Skeletal muscle satellite cell (primary cell): ENCODE results near the gene ASGR2.
"Not testable (repeated sequence)": the region's sequence is repeated elsewhere in the genome, so short reads cannot be mapped to it uniquely, and the experiment has no call there.

Experiments used
- H3K27me3 ChIP-seq: 2 replicates; pipeline ENCODE4 v1.7.0; 2013; ENCODE audit warnings: low read length; ENCODE audit not compliant: control insufficient read depth, insufficient read depth
- H3K36me3 ChIP-seq: 2 replicates; pipeline ENCODE4 v1.7.0; 2013; ENCODE audit warnings: mild to moderate bottlenecking, control low read depth, low read length; ENCODE audit not compliant: insufficient read depth
- H3K4me1 ChIP-seq: 2 replicates; pipeline ENCODE4 v1.7.0; 2013; ENCODE audit warnings: low read length; ENCODE audit not compliant: control insufficient read depth, insufficient read depth
- H3K4me2 ChIP-seq: 2 replicates; pipeline ENCODE4 v1.7.0; 2013; ENCODE audit warnings: mild to moderate bottlenecking, low read length
- H3K4me3 ChIP-seq: 2 replicates; pipeline ENCODE4 v1.7.0; 2013; ENCODE audit warnings: low read length
- H3K9ac ChIP-seq: 2 replicates; pipeline ENCODE4 v1.7.0; 2013; ENCODE audit warnings: mild to moderate bottlenecking, low read depth, low read length, moderate library complexity
- H3K9me3 ChIP-seq: replicated peaks from 2 replicates; pipeline ENCODE4 v1.7.0; 2013; ENCODE audit warnings: mild to moderate bottlenecking, control low read depth, low read length

The ASGR2 gene

GRCh38 chr17:7136266-7136877, 21.8 kb upstream of the ASGR2 start:
- Histone ChIP-seq H3K4me3 (no peak overlapping the region), H3K27me3 (peaks cover 56% of the 10 kb centered on the region), H3K36me3 (no peaks in the 10 kb centered on the region), H3K4me1 (no peaks in the 10 kb centered on the region), H3K9ac (no peak overlapping the region), H3K9me3 (no peaks in the 10 kb centered on the region), H3K4me2 (peak overlapping the region; percentile 60)

- Histone ChIP-seq H3K4me3 (no peak overlapping the region), H3K4me1 (no peaks in the 10 kb centered on the region), H3K36me3 (no peaks in the 10 kb centered on the region), H3K27me3 (peaks cover 51% of the 10 kb centered on the region), H3K9ac (no peak overlapping the region), H3K4me2 (no peak overlapping the region), H3K9me3 (no peaks in the 10 kb centered on the region)
These were observed 19.3 kb upstream of the ASGR2 start for GRCh38 chr17:7133916-7134315.

- no peak overlapping the region for H3K4me3 ChIP-seq
- H3K9ac ChIP-seq: no peak overlapping the region
- no peaks in the 10 kb centered on the region for H3K4me1 ChIP-seq
- peaks cover 47% of the 10 kb centered on the region for H3K27me3 ChIP-seq
- H3K4me2 ChIP-seq: no peak overlapping the region
- no peaks in the 10 kb centered on the region for H3K9me3 ChIP-seq
- H3K36me3 ChIP-seq: no peaks in the 10 kb centered on the region
These were observed 18.8 kb upstream of the ASGR2 start for GRCh38 chr17:7133424-7133823.

- Histone ChIP-seq H3K4me1 (no peaks in the 10 kb centered on the region), H3K36me3 (no peaks in the 10 kb centered on the region), H3K9ac (no peak overlapping the region), H3K9me3 (no peaks in the 10 kb centered on the region), H3K27me3 (peaks cover 47% of the 10 kb centered on the region), H3K4me3 (no peak overlapping the region), H3K4me2 (no peak overlapping the region)
These were observed 18.0 kb upstream of the ASGR2 start for GRCh38 chr17:7132511-7133094.

- no peaks in the 10 kb centered on the region for H3K4me1 ChIP-seq
- no peak overlapping the region for H3K9ac ChIP-seq
- H3K9me3 ChIP-seq: no peaks in the 10 kb centered on the region
- no peaks in the 10 kb centered on the region for H3K36me3 ChIP-seq
- no peak overlapping the region for H3K4me3 ChIP-seq
- H3K4me2 ChIP-seq: no peak overlapping the region
- peaks cover 35% of the 10 kb centered on the region for H3K27me3 ChIP-seq
These were observed 16.8 kb upstream of the ASGR2 start for GRCh38 chr17:7131423-7131791.

- Histone ChIP-seq H3K9ac (no peak overlapping the region), H3K4me3 (no peak overlapping the region), H3K27me3 (peaks cover 34% of the 10 kb centered on the region), H3K9me3 (no peaks in the 10 kb centered on the region), H3K4me2 (no peak overlapping the region), H3K4me1 (no peaks in the 10 kb centered on the region), H3K36me3 (no peaks in the 10 kb centered on the region)
These were observed 16.2 kb upstream of the ASGR2 start for GRCh38 chr17:7130621-7131422.

- peaks cover 34% of the 10 kb centered on the region for H3K27me3 ChIP-seq
- no peaks in the 10 kb centered on the region for H3K4me1 ChIP-seq
- no peak overlapping the region for H3K9ac ChIP-seq
- H3K9me3 ChIP-seq: no peaks in the 10 kb centered on the region
- H3K4me3 ChIP-seq: no peak overlapping the region
- H3K4me2 ChIP-seq: no peak overlapping the region
- no peaks in the 10 kb centered on the region for H3K36me3 ChIP-seq
These were observed 14.7 kb upstream of the ASGR2 start for GRCh38 chr17:7129311-7129710.

- no peak overlapping the region for H3K4me3 ChIP-seq
- no peaks in the 10 kb centered on the region for H3K36me3 ChIP-seq
- H3K9ac ChIP-seq: no peak overlapping the region
- H3K27me3 ChIP-seq: peaks cover 40% of the 10 kb centered on the region
- H3K9me3 ChIP-seq: no peaks in the 10 kb centered on the region
- H3K4me2 ChIP-seq: no peak overlapping the region
- H3K4me1 ChIP-seq: no peaks in the 10 kb centered on the region
These were observed 13.5 kb upstream of the ASGR2 start for GRCh38 chr17:7128160-7128559.

GRCh38 chr17:7127501-7127900, 12.9 kb upstream of the ASGR2 start:
- H3K4me3 ChIP-seq, H3K4me2 ChIP-seq, H3K4me1 ChIP-seq, H3K9ac ChIP-seq, H3K9me3 ChIP-seq, H3K36me3 ChIP-seq: not testable (repeated sequence)
- peaks cover 38% of the 10 kb centered on the region for H3K27me3 ChIP-seq

- peaks cover 34% of the 10 kb centered on the region for H3K27me3 ChIP-seq
- H3K4me2 ChIP-seq, H3K4me3 ChIP-seq, H3K9ac ChIP-seq, H3K4me1 ChIP-seq, H3K36me3 ChIP-seq, H3K9me3 ChIP-seq: not testable (repeated sequence)
These were observed 11.8 kb upstream of the ASGR2 start for GRCh38 chr17:7126386-7126785.

GRCh38 chr17:7124923-7125322, 10.3 kb upstream of the ASGR2 start:
- no peaks in the 10 kb centered on the region for H3K9me3 ChIP-seq
- H3K4me3 ChIP-seq: no peak overlapping the region
- no peak overlapping the region for H3K4me2 ChIP-seq
- no peaks in the 10 kb centered on the region for H3K4me1 ChIP-seq
- peaks cover 39% of the 10 kb centered on the region for H3K27me3 ChIP-seq
- H3K36me3 ChIP-seq: no peaks in the 10 kb centered on the region
- H3K9ac ChIP-seq: no peak overlapping the region

- Histone ChIP-seq H3K4me3 (no peak overlapping the region), H3K9ac (no peak overlapping the region), H3K9me3 (no peaks in the 10 kb centered on the region), H3K4me2 (no peak overlapping the region), H3K36me3 (no peaks in the 10 kb centered on the region), H3K4me1 (no peaks in the 10 kb centered on the region), H3K27me3 (peaks cover 39% of the 10 kb centered on the region)
These were observed 9.2 kb upstream of the ASGR2 start for GRCh38 chr17:7123844-7124243.
